ENCODE results near the gene GIT2. TPM values are rescaled to one million over a fixed set of nuclear protein-coding genes. Genes with fewer than 3 reads are reported as not detected.

The GIT2 gene
- total and polyA plus RNA-seq, 2 experiments from 2014 or later, result 15.8 to 20.9 TPM

GRCh38 chr12:109968032-109968420 lies 28.1 kb downstream of the GIT2 start (continued):
- TF ChIP-seq, protein P1, sequence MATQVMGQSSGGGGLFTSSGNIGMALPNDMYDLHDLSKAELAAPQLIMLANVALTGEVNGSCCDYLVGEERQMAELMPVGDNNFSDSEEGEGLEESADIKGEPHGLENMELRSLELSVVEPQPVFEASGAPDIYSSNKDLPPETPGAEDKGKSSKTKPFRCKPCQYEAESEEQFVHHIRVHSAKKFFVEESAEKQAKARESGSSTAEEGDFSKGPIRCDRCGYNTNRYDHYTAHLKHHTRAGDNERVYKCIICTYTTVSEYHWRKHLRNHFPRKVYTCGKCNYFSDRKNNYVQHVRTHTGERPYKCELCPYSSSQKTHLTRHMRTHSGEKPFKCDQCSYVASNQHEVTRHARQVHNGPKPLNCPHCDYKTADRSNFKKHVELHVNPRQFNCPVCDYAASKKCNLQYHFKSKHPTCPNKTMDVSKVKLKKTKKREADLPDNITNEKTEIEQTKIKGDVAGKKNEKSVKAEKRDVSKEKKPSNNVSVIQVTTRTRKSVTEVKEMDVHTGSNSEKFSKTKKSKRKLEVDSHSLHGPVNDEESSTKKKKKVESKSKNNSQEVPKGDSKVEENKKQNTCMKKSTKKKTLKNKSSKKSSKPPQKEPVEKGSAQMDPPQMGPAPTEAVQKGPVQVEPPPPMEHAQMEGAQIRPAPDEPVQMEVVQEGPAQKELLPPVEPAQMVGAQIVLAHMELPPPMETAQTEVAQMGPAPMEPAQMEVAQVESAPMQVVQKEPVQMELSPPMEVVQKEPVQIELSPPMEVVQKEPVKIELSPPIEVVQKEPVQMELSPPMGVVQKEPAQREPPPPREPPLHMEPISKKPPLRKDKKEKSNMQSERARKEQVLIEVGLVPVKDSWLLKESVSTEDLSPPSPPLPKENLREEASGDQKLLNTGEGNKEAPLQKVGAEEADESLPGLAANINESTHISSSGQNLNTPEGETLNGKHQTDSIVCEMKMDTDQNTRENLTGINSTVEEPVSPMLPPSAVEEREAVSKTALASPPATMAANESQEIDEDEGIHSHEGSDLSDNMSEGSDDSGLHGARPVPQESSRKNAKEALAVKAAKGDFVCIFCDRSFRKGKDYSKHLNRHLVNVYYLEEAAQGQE (IDR thresholded peaks at IDR 0.05; ENCODE audit: unreplicated experiment), result no peak
- TF ChIP-seq CREB1 (CRISPR knock-in tag; IDR thresholded peaks at IDR 0.05; ENCODE audit: low read depth), result no peak
- no peak for TF ChIP-seq ZNF114 (CRISPR knock-in tag; IDR thresholded peaks at IDR 0.05)
- TF ChIP-seq, protein P2, sequence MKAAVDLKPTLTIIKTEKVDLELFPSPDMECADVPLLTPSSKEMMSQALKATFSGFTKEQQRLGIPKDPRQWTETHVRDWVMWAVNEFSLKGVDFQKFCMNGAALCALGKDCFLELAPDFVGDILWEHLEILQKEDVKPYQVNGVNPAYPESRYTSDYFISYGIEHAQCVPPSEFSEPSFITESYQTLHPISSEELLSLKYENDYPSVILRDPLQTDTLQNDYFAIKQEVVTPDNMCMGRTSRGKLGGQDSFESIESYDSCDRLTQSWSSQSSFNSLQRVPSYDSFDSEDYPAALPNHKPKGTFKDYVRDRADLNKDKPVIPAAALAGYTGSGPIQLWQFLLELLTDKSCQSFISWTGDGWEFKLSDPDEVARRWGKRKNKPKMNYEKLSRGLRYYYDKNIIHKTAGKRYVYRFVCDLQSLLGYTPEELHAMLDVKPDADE (IDR thresholded peaks at IDR 0.05), result no peak
- no peak for TF ChIP-seq POLR2AphosphoS5 (IDR thresholded peaks at IDR 0.05; ENCODE audit: low read depth)

DNA sequence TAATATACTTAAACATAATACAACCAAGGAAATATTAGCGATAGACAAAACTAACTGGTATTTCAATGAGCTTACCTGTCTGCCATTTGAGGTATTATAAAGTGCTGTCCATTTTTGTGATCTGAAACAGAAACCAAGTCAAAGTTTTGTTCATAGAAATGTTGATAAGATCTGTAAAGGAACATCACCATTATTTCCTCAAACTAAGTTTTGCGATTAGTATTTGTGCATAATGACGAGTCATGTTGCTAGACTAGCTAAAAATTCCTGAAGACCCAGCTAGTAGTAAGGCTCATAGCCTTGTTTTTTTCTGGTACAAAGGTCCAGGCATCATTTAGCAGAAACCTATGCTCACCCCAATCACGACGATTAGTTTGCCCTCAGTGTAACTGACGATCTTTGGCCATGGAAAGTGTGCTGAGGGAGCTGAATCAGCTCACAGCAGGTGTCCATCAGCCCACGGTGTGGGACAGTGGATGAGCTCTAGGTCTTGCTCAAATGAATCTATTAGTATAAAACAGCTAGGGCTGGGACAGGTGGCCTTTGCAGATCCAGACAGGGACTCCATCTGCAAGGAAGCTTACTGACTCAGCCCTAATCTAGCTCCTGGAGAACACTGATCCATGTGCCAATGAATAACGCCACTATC lies 28.7 kb downstream of the GIT2 start:
- H3K27ac ChIP-seq (ENCODE audit: low read depth), result no peak overlapping the region; the same call in 1 of the 2 replicates
- no peaks in the 10 kb centered on the region for H3F3A ChIP-seq (replicated peaks; ENCODE audit: low read depth)
- H4K20me1 ChIP-seq (replicated peaks; ENCODE audit: insufficient read depth), result no peaks in the 10 kb centered on the region
- H3K36me3 ChIP-seq (ENCODE audit: insufficient read depth), result no peaks in the 10 kb centered on the region
- DNase-seq (ENCODE audit: low spot score) (peak; percentile 18), ATAC-seq (peak; percentile 65)
- peaks cover 5% of the 10 kb centered on the region for H3K36me3 Mint-ChIP-seq (ENCODE audit: low read depth)
- no peaks in the 10 kb centered on the region for H3K27me3 ChIP-seq (ENCODE audit: insufficient read depth)
- no peaks in the 10 kb centered on the region for H3K79me2 ChIP-seq (replicated peaks; ENCODE audit: insufficient read depth)
- H3K9me2 ChIP-seq (ENCODE audit: insufficient read depth), result no peaks in the 10 kb centered on the region
- H3K4me1 Mint-ChIP-seq, result peaks cover 4% of the 10 kb centered on the region; the same call in 2 of the 3 replicates
- no peaks in the 10 kb centered on the region for H3K27me3 Mint-ChIP-seq (ENCODE audit: insufficient read depth, low read depth, poor library complexity)
- peak overlapping the region; percentile 37; the same call in 1 of the 2 replicates for H3K27ac Mint-ChIP-seq
- no peak overlapping the region for H3K4me3 ChIP-seq
- no peak overlapping the region for H2AFZ ChIP-seq
- no peaks in the 10 kb centered on the region for H3K9me3 Mint-ChIP-seq
- H3K4me1 ChIP-seq (ENCODE audit: insufficient read depth), result no peaks in the 10 kb centered on the region
- no peak overlapping the region for H3K4me2 ChIP-seq
- no peak overlapping the region for H3K4me3 Mint-ChIP-seq
- TF ChIP-seq EZH2phosphoT487 (IDR thresholded peaks at IDR 0.05; ENCODE audit: unreplicated experiment) (no peak), EZH2 (IDR thresholded peaks at IDR 0.05; ENCODE audit: low read depth, unreplicated experiment) (no peak), CREB1 (CRISPR knock-in tag; IDR thresholded peaks at IDR 0.05; ENCODE audit: low read depth) (no peak), STAT1 (IDR thresholded peaks at IDR 0.05; ENCODE audit: unreplicated experiment) (no peak), ZNF331 (CRISPR knock-in tag; IDR thresholded peaks at IDR 0.05; ENCODE audit: low read depth) (no peak), ZNF114 (CRISPR knock-in tag; IDR thresholded peaks at IDR 0.05) (no peak), CTCF (conservative IDR thresholded peaks at IDR 0.05; ENCODE audit: low read depth in 2 of 2) (no peak), NANOG (IDR thresholded peaks at IDR 0.05; ENCODE audit: borderline replicate concordance) (no peak)
- TF ChIP-seq, protein P1 (IDR thresholded peaks at IDR 0.05; ENCODE audit: unreplicated experiment), result no peak

All from GM23338 (cell line).